HG03095 (cell line): ENCODE measurements around the gene MYO5B.
A peak's percentile ranks its signal among the peaks of the same experiment; 100 is the strongest.
"Not testable (repeated sequence)": the region's sequence is repeated elsewhere in the genome, so short reads cannot be mapped to it uniquely, and the experiment has no call there.

ENCODE experiments used
- ATAC-seq: cut with Tn5 transposase; IDR thresholded peaks from one replicate; pipeline ENCODE4 v1.9.1; 2021; ENCODE audit warnings: moderate library complexity; ENCODE audit not compliant: unreplicated experiment

Gene MYO5B

DNA sequence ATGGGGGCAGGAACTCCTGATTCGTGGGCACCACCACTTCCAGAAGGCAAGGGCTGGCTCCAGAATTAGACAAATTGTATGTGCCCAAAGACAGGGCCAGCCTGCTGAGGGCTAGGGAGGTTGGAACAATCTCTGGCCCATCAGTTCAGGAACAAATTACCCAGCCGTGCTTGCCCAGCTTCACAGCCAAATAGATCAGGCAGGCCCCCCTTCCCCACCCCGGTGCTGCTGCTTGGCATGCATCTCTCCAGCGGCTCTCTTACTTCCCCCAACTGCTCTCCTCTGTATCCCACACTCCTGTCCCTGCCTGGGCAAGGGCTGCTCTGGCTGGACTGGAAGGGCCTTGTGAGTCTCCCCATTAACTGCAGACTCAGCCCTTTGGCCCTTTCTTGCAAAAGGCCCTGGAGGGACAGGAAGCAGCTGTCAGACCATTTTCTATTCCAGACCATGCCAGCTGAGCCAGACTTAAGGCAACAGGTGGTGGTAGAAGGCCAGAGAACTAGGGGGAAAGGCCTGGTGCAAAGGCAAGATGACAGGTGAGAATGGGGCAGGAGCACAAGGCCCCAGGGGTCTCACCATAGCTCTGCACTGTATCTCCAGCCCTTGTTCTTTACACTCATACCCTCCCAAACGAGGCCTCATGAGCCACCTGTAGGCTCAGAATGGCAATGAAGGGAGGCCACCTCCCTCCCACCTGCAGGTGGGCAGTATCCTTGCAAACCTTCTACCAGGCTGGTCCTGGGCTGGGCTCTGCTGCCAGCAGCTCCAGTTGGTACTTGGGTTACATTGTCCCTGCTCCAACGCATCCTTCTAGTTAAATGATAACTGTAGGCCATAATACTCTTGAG is 350.9 kb downstream of the MYO5B start:
- ATAC-seq, result no peak

DNA sequence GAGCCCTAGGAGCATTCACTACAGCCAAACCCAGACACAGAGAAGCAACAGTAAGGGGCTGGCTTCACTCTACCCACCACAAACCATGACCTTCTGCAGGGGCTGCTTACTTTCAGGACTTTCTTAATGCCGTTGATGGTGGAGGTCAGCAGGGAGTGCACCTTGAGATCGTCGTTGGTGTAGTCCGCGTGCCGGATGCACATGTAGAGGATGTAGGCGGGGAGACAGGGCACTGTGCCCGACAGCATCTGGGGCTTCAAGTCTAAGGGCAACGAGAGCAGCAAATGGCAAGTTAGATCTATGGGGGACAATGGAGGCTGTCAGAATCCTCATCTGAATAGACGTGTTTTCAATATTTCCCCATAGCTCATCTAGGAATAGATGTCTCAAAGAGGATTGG is 351.8 kb downstream of the MYO5B start:
- no peak for ATAC-seq

- ATAC-seq, result no peak
Measured at GRCh38 chr18:49842656-49843055, 352.3 kb downstream of the MYO5B start.

GRCh38 chr18:49841236-49842217 is 353.4 kb downstream of the MYO5B start:
- ATAC-seq, result no peak

GRCh38 chr18:49839012-49839411 is 355.9 kb downstream of the MYO5B start:
- ATAC-seq, result no peak

DNA sequence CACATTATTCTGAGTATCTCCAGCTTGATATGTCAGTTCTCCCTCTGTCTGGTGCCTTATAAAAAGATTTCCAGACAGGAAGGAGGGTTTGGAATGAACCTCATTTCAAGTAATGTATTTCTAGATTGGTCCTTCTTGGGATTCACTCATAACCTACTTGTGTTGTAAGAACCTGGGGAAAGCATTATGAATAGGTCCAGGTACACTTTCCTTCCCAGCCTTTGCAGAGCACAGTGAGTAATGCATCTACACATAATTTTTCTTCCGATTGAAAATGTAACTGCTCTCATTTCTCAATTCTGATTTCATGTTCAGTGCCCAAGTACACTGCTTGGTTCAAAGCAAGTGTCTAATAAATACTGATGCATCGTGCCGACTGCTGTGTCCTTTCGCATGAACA is 356.6 kb downstream of the MYO5B start:
- no peak for ATAC-seq

DNA sequence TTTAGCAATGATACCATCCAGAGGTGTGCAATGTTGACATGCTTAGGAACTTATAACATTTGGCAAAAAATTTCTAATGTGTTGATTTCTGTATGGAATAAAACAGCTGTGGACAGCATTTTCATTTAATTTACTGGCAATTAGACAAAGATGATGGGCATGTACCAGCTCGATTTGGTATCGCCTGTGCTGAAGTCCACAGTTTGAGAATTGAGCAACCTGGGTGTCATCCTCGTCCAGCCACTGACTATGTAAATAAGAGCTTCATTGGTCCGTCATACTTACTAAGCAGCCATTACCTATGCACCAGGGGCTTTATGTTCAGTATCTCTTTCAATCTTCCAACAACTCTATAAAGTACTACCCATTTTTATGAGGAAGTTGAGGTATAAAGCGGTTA is 357.1 kb downstream of the MYO5B start:
- no peak for ATAC-seq

GRCh38 chr18:49837316-49837835 is 357.6 kb downstream of the MYO5B start:
- not testable (repeated sequence) for ATAC-seq

GRCh38 chr18:49835405-49835804 is 359.5 kb downstream of the MYO5B start:
- ATAC-seq, result no peak

DNA sequence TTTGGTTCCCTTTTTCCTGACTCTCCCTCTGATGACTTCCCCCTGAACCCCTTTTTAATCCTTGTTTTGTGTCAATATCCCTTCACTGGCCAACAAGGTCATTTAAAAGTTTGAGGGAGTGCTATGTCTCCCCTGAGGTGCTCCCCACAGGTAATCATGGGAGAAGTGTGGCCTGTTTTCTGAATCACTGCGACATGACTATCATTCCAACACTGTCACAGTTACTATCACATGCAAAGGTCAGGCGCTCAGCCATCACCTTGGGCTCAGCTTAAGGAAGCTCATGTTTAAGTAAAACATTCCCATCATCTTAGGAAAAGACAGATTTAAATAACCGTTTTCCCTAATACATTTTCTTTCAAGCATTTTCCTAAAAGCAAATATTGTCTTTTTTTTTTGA is 360.7 kb downstream of the MYO5B start:
- ATAC-seq, result no peak

DNA sequence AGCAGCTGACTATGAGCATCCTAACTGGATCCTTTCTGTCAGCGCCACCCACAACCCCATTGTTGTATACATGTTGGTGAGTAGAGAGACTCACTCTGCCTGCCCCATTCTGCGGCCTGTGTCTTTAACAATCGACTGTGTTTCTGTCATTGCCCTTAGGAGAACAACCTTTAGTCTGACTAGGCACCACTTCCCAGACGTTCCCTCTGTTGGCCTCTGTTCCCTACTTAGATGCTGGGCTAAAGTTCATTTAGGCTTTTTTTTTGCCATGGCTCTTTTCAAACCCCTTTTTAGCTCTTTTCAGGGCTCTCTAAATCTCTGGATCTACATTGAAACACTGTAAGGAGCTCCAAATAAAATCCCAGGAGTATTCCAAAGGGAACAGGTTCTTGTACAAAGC is 361.1 kb downstream of the MYO5B start:
- no peak for ATAC-seq

- no peak for ATAC-seq
Measured at GRCh38 chr18:49832221-49832647, 362.7 kb downstream of the MYO5B start.

DNA sequence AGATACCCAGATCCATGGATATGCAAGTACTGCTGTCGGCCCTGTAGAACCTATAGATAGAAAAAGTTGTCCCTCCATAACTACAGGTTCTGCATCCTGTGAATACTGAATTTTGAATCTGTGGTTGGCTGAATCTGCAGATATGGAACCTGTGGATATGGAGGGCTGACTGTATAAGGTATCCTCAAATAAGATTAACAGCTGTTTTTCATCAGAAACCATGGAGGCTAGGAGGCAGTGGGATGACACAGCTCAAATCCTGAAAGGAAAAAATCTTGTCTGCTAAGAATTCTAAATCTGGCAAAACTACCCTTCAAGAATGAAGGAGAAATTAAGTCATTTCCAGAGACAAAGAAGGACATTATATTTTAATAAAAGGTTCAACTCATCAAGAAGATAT is 367.0 kb downstream of the MYO5B start:
- no peak for ATAC-seq

DNA sequence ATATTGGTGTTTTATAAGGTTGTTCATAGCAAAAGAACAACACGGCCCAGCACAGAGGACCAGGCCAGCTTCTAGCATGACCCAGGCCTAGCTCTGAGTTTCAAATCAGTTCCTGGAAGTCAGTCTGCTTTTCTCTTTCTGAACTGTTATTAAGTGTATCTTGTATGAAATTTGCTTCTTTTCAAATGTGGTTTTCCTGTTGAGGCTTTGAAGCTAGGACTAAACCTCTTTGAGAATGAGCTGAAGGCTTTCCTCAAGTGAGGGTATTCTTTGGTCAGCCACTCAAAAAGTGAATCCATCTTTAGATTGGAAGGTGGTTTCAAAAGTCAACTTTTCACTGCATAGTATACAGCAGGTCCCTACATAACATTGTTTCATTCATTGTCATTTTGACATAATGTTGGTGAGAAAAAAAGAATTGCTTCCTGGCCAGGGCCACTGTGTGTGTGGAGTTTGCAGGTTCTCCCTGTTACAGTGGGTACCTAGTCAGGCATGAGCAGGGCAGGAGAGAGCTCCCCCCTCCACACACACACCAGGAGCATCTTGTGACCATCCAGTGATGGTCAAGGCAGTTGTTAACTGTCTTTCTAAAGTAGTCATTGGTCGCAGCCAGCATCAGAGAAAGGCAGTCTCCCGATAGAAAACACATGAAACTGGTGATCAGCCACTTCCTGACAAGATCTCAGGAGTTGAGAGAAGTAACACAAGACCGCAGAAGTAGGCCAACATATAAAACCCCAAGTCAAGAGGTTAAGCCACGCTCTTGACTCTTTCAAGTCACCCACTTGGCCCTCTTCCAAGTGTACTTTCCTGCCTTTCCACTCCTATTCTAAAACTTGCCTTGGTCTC is 374.9 kb downstream of the MYO5B start:
- no peak for ATAC-seq

- ATAC-seq, result no peak
Measured at GRCh38 chr18:49819071-49819662, 375.8 kb downstream of the MYO5B start.

DNA sequence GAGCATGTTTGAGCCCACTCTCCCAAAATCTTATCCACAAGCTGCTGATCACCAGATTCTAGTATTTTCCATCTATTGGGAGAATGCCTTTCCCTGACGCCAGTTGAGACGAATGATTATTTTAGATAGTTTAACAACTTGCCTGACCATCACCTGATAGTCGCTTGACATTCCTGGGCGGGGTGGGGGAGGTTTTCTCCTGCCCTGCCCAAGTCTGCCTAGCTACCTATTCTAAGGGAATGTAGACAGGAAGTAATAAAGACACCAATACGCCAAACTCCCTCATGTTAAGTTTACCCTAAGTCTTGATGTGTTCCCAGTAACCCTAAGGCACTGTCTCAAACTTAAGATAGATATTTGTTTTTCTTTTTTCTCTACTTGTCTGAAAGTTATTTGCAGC is 377.0 kb downstream of the MYO5B start:
- no peak for ATAC-seq

- ATAC-seq, result no peak
Measured at GRCh38 chr18:49815927-49816326, 379.0 kb downstream of the MYO5B start.

- ATAC-seq, result peak; percentile 27
Measured at GRCh38 chr18:49814147-49814499, 380.8 kb downstream of the MYO5B start.

DNA sequence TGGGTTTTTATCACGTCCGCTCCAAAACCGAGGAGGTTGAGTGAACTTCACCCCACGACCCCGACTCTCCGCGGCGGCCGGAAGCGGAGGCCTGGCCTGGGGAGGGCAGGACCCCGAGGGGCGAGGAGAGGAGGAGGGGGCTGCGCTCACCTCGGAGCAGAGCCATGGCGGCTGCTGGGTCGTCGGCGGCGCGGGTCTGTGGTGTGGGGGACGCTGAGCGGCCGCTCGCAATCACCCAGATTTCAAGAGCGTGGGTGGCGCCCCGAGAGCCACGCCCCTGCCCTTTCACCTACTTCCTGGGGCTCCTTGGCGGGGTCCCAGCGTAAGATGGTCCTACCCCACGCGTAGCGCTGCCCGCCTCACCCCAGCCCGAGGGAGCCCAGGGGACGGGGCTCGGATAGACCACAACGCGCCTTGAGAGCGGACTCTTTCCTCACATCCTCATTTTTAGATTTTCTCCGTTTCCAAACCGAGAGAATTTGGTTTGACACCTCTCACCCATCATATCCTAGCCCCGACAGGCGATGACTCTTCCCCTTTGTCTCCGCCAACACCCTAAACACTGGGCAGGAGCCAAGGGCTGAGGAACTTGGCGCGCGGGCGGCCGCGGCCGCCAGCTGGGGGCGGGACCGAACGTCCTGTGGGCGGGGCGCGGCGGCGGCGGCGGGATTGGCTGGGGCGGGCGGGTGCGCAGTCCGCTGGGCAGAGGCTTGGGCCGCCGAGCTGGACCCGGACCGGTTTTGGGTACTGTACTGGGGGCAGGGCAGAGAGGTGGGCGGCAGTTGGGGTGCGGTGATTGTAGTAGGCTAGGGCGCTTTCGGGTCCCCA is 381.4 kb downstream of the MYO5B start, which contains the start of gene ACAA2:
TSS of gene ACAA2 (minus strand) at position 215 of the 828 bp plus-strand sequence. CDS start at position 166, 49 bp downstream.
- ATAC-seq, result peak; percentile 77

DNA sequence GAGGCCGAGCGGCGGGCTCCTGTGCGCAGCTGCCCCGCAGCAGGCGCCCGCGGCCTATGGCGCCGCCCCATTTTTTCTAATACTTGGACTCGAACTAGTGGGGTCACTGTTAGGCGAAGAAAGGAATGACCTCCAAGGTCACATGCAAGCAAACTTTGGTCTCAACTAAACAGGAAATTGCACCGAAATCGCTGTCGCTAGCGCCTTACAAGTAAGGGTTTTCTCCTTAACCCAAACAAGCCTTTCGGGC is 382.0 kb downstream of the MYO5B start:
- ATAC-seq, result peak; percentile 27
